DND-41 (cell line): Measurements from ENCODE around the gene MPHOSPH8.
A peak's percentile ranks its signal among the peaks of the same experiment; 100 is the strongest.

Experiments
- ATAC-seq: fragments of 200-7000 bp; cut with Tn5 transposase; 3 replicates; pipeline ENCODE4 v1.9.1; 2021; ENCODE audit warnings: low read depth; ENCODE audit not compliant: insufficient read depth
- DNase-seq: peaks from one replicate; pipeline ENCODE4 v3.0.0-alpha.2; 2020
- H2AFZ ChIP-seq: 2 replicates; pipeline ENCODE4 v1.6.0; 2012; ENCODE audit warnings: low read depth, low read length
- H3K27ac ChIP-seq: 2 replicates; pipeline ENCODE4 v1.5.1; 2012; ENCODE audit warnings: low read length, inconsistent platforms
- H3K27me3 ChIP-seq: fragments of 200-600 bp; sonication (generic); 2 replicates; pipeline ENCODE4 v1.6.0; 2012; ENCODE audit warnings: low read length, mild to moderate bottlenecking, inconsistent platforms; ENCODE audit not compliant: insufficient read depth, poor library complexity
- H3K36me3 ChIP-seq: 2 replicates; pipeline ENCODE4 v1.5.1; 2012; ENCODE audit warnings: low read length, inconsistent platforms; ENCODE audit not compliant: insufficient read depth
- H3K4me1 ChIP-seq: 2 replicates; pipeline ENCODE4 v1.5.1; 2012; ENCODE audit warnings: mild to moderate bottlenecking, low read length; ENCODE audit not compliant: insufficient read depth
- H3K4me2 ChIP-seq: 2 replicates; pipeline ENCODE4 v1.6.0; 2012; ENCODE audit warnings: mild to moderate bottlenecking, moderate library complexity, low read length, inconsistent platforms; ENCODE audit not compliant: insufficient read depth
- H3K4me3 ChIP-seq, 2 experiments: fragments of 200-600 bp in 1 of 2; shearing (Covaris generic) in 1 of 2; 2 replicates each; pipeline ENCODE4 v1.5.1; 2012 to 2016; ENCODE audit warnings: inconsistent platforms in 2 of 2, low read length in 2 of 2, mild to moderate bottlenecking in 2 of 2, low read depth in 1 of 2, moderate library complexity in 1 of 2
- H3K79me2 ChIP-seq: 2 replicates; pipeline ENCODE4 v1.6.0; 2012; ENCODE audit warnings: low read length, inconsistent platforms; ENCODE audit not compliant: insufficient read depth
- H3K9ac ChIP-seq: 2 replicates; pipeline ENCODE4 v1.6.0; 2012; ENCODE audit warnings: low read depth, mild to moderate bottlenecking, inconsistent platforms, low read length, moderate library complexity
- H3K9me3 ChIP-seq: 2 replicates; pipeline ENCODE4 v1.5.1; 2012; ENCODE audit warnings: low read length, moderate library complexity, mild to moderate bottlenecking, inconsistent platforms; ENCODE audit not compliant: insufficient read depth, severe bottlenecking
- H4K20me1 ChIP-seq: 2 replicates; pipeline ENCODE4 v1.6.0; 2012; ENCODE audit warnings: low read length; ENCODE audit not compliant: insufficient read depth
- CTCF ChIP-seq: IDR thresholded peaks from 2 replicates; pipeline ENCODE4 v1.5.1; 2012; ENCODE audit warnings: borderline replicate concordance, low read length, moderate library complexity, mild to moderate bottlenecking; ENCODE audit not compliant: poor library complexity, severe bottlenecking; ENCODE audit errors: extremely low read depth
- EZH2 ChIP-seq: IDR thresholded peaks from 3 replicates; pipeline ENCODE4 v1.6.1; 2012; ENCODE audit warnings: borderline replicate concordance, low read depth, mild to moderate bottlenecking, moderate library complexity, low read length, inconsistent platforms; ENCODE audit not compliant: severe bottlenecking

MPHOSPH8 gene

GRCh38 chr13:19606152-19606551, 27.3 kb upstream of the MPHOSPH8 start:
- H3K9me3 ChIP-seq = peaks cover 10% of the 10 kb centered on the region
- no peak overlapping the region for H2AFZ ChIP-seq
- no peak for TF ChIP-seq EZH2
- no peak for TF ChIP-seq CTCF
- H3K4me2 ChIP-seq = no peak overlapping the region
- no peaks in the 10 kb centered on the region for H3K79me2 ChIP-seq
- no peak for DNase-seq
- H3K4me1 ChIP-seq = no peaks in the 10 kb centered on the region
- ATAC-seq = no peak
- H4K20me1 ChIP-seq = no peaks in the 10 kb centered on the region
- no peaks in the 10 kb centered on the region for H3K27me3 ChIP-seq
- no peak overlapping the region for H3K27ac ChIP-seq
- no peaks in the 10 kb centered on the region for H3K36me3 ChIP-seq
- H3K4me3 ChIP-seq = no peak overlapping the region
- H3K9ac ChIP-seq = no peak overlapping the region

DNA sequence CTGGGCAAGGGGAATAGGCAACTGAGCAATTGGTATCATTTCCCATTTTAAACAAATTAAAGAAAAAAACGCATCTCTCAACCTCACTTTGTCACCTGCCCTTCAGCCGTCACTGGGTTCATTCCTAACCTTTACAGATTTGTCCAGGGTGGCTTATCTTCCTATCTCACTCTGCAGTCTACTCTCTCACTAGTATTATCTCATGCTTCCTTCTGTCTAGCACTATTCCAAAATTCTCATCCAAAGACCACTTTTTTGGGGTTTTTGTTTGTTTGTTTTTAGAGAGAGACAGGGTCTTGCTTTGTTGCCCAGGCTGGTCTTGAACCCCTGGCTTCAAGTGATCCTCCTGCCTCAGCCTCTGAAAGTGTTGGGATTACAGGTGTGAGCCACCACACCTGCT, 26.7 kb upstream of the MPHOSPH8 start:
- H4K20me1 ChIP-seq = no peaks in the 10 kb centered on the region
- peaks cover 10% of the 10 kb centered on the region for H3K9me3 ChIP-seq
- ATAC-seq (no peak), DNase-seq (no peak)
- no peak overlapping the region for H2AFZ ChIP-seq
- no peaks in the 10 kb centered on the region for H3K79me2 ChIP-seq
- no peak overlapping the region for H3K4me3 ChIP-seq
- H3K36me3 ChIP-seq = no peaks in the 10 kb centered on the region
- no peaks in the 10 kb centered on the region for H3K4me1 ChIP-seq
- H3K27me3 ChIP-seq = no peaks in the 10 kb centered on the region
- H3K27ac ChIP-seq = no peak overlapping the region
- no peak overlapping the region for H3K4me2 ChIP-seq
- H3K9ac ChIP-seq = no peak overlapping the region
- TF ChIP-seq EZH2 (no peak), CTCF (no peak)

GRCh38 chr13:19607523-19608078, 25.9 kb upstream of the MPHOSPH8 start:
- Histone ChIP-seq H3K79me2 (no peaks in the 10 kb centered on the region), H3K9me3 (peaks cover 10% of the 10 kb centered on the region), H3K4me3 (no peak overlapping the region), H3K27me3 (no peaks in the 10 kb centered on the region), H3K4me1 (no peaks in the 10 kb centered on the region), H4K20me1 (no peaks in the 10 kb centered on the region), H2AFZ (no peak overlapping the region), H3K4me2 (no peak overlapping the region), H3K27ac (no peak overlapping the region), H3K36me3 (no peaks in the 10 kb centered on the region), H3K9ac (no peak overlapping the region)
- DNase-seq = no peak
- TF ChIP-seq CTCF = no peak
- TF ChIP-seq EZH2 = no peak
- no peak for ATAC-seq

DNA sequence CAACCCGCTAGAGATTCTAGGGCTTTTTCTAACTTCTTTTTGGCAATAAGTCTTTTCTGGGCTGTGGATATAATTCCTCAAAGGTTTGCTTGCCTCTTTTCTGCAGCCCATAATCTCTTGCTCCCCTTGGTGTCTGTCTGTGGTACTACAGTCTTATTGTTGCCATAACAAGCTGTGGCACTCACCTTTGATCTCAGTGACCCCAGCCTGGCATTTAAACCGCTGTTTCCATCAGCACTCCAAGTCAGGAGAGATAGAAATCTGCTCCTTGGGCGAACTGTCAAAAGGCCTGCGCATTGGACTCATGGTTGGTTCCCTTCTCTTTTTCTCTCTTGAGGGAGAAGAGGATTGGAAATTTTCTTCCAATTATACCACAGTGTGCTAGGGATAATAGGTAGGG, 14.5 kb upstream of the MPHOSPH8 start:
- DNase-seq (peak; percentile 24), ATAC-seq (peak; percentile 62; the same call in 2 of the 3 replicates)
- Histone ChIP-seq H3K4me1 (no peaks in the 10 kb centered on the region), H3K4me3 (no peak overlapping the region), H3K27ac (no peak overlapping the region), H3K4me2 (no peak overlapping the region), H4K20me1 (no peaks in the 10 kb centered on the region), H3K9ac (no peak overlapping the region), H3K9me3 (peaks cover 3% of the 10 kb centered on the region), H3K27me3 (no peaks in the 10 kb centered on the region), H2AFZ (no peak overlapping the region), H3K79me2 (no peaks in the 10 kb centered on the region), H3K36me3 (no peaks in the 10 kb centered on the region)
- no peak for TF ChIP-seq EZH2
- TF ChIP-seq CTCF = peak; percentile 59
